Lower leg skin (tissue), 3 donors: ENCODE data around the gene AKR1C3.

Experiments used
- POLR2A ChIP-seq, 2 donors: fragments of 450-650 bp; IDR thresholded peaks; one replicate each; pipeline ENCODE4 v1.6.1; 2016 to 2017; ENCODE audit warnings: antibody characterized with exemption in 2 of 2, mild to moderate bottlenecking in 1 of 2, moderate library complexity in 1 of 2
- TF ChIP-seq, protein P1 (sequence below), 3 donors: fragments of 450-650 bp; IDR thresholded peaks; one replicate each; pipeline ENCODE4 v1.5.1; 2016; ENCODE audit warnings: antibody characterized with exemption in 3 of 3, mild to moderate bottlenecking in 3 of 3, moderate library complexity in 2 of 3

- TF ChIP-seq, protein P1, sequence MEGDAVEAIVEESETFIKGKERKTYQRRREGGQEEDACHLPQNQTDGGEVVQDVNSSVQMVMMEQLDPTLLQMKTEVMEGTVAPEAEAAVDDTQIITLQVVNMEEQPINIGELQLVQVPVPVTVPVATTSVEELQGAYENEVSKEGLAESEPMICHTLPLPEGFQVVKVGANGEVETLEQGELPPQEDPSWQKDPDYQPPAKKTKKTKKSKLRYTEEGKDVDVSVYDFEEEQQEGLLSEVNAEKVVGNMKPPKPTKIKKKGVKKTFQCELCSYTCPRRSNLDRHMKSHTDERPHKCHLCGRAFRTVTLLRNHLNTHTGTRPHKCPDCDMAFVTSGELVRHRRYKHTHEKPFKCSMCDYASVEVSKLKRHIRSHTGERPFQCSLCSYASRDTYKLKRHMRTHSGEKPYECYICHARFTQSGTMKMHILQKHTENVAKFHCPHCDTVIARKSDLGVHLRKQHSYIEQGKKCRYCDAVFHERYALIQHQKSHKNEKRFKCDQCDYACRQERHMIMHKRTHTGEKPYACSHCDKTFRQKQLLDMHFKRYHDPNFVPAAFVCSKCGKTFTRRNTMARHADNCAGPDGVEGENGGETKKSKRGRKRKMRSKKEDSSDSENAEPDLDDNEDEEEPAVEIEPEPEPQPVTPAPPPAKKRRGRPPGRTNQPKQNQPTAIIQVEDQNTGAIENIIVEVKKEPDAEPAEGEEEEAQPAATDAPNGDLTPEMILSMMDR (IDR thresholded peaks at IDR 0.05): no peak
- TF ChIP-seq POLR2A (IDR thresholded peaks at IDR 0.05): no peak
Measured at GRCh38 chr10:5147255-5147980, 53.2 kb downstream of the AKR1C3 start.
